Measurements from ENCODE around the gene NLGN3.

NLGN3 gene

DNA sequence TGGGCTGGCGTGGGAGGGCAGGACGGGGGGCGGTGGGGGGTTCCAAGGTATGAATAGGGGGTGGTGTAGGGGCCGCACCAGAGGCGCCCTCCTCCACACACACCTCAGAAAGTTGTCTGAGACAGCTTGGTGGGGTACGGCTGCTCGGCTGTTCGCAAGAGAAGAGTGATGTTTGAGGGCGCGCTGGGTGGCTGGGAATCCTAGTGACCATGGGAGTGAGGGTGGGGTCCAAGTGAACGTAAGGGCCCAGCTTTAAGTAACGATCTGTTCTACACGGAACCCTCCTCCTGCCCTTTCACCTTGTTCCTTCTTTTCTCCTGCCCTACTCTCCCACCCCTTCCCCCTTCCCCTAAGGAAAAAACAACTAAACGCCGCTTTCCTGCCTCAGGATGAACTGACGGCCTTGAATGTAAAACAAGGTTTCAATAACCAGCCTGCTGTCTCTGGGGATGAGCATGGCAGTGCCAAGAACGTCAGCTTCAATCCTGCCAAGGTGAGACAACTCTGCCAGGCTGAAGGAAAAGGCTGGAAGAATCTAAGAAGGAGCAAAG, 25.6 kb upstream of the NLGN3 start:
- DNase-seq = no peak

DNA sequence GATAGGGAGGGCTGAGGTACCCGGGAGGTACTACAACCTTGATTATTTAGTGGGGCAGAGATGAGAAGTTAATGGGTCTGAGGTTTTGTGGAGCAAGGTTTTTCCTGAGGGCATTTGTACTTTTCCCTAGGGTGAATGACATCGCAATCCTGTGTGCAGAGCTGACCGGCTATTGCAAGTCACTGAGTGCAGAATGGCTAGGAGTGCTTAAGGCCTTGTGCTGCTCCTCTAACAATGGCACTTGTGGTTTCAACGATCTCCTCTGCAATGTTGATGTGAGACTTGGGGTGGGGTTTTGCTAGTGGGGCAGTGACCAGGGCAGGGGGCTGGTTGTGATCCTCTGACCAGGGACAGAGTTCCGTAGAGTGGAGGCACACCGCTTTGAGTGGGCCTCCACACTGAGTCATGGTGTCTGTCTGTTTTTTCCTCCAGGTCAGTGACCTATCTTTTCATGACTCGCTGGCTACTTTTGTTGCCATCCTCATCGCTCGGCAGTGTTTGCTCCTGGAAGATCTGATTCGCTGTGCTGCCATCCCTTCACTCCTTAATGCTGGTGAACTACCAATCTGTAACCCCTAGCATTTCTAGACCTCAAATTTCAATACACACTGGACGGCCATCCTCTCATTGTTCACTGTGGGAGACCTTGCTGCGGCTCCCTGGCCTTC, 16.3 kb upstream of the NLGN3 start:
- DNase-seq = no peak

DNA sequence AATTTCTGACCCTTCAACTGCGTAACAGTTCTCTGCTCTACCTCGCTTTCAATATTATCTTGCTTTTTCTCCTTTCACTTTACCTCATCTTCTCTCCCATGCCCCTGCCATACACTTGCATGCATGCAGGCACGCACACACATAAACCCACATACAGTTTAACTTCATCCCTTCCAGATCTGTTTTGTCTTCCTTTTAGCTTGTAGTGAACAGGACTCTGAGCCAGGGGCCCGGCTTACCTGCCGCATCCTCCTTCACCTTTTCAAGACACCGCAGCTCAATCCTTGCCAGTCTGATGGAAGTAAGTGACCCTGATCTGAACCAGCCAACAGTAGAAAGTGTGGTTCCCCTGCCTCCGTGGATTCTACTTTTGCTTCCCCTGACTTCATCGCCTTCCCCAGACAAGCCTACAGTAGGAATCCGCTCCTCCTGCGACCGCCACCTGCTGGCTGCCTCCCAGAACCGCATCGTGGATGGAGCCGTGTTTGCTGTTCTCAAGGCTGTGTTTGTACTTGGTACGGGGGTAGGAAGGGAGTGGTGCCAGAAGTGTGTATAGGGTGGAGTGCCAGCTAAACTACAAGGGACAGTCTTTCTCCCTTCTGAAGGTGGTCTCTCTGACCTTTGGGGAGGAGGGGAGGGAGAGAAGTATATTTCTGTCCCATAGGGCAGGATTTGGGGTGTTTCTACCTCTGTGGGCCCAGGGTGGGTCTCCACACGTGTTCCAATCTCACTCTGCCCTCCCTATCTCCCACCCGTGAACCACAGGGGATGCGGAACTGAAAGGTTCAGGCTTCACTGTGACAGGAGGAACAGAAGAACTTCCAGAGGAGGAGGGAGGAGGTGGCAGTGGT, 15.5 kb upstream of the NLGN3 start:
- peak; percentile 60 for DNase-seq

- no peak for DNase-seq
These were observed 13.1 kb upstream of the NLGN3 start for GRCh38 chrX:71131510-71131909.

- DNase-seq = no peak
These were observed 4.2 kb upstream of the NLGN3 start for GRCh38 chrX:71140440-71140839.

- no peak for DNase-seq
These were observed 1.1 kb upstream of the NLGN3 start for GRCh38 chrX:71143508-71143907.

DNA sequence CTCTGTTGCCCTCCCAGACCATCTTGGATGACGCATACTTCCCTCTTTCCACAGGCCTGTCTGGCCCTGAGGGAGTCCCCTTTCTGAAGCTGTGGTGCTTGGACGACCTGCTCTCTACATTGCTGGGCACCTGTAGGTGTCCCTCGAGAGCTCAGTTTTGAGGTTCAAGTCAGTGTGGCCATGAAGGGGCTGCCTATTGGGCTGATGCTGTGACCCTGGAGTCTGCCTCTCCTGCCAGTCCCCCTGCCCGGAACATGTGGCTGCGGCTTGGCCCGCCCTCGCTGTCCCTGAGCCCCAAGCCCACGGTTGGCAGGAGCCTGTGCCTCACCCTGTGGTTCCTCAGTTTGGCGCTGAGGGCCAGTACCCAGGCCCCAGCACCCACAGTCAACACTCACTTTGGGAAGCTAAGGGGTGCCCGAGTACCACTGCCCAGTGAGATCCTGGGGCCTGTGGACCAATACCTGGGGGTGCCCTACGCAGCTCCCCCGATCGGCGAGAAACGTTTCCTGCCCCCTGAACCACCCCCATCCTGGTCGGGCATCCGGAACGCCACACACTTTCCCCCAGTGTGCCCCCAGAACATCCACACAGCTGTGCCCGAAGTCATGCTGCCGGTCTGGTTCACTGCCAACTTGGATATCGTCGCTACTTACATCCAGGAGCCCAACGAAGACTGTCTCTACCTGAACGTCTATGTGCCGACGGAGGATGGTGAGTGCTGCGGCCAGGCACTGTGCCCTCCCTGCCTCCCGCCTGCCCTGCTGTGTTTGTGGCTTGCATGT, 3.0 kb downstream of the NLGN3 start:
- peak; percentile 10 for DNase-seq

DNA sequence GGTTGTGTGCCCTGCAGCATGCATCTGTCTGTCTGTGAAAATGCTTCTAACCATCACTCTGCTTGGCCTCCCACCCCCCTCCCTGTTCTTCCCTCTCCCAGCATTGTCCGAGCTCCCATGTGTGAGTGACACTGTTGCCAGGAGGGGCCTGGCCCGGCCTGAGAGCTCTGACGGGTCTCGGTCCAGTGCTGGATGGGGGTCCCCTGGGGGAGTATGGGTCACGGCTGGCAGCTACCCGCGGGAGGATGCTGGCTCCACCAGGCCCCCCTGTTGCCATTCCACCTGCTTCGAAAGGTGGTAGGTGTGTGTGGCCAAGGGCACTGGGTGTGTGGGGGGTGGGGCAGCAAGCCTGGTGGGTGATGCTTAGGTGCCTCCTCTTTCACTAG, 3.6 kb downstream of the NLGN3 start:
- no peak for DNase-seq

DNA sequence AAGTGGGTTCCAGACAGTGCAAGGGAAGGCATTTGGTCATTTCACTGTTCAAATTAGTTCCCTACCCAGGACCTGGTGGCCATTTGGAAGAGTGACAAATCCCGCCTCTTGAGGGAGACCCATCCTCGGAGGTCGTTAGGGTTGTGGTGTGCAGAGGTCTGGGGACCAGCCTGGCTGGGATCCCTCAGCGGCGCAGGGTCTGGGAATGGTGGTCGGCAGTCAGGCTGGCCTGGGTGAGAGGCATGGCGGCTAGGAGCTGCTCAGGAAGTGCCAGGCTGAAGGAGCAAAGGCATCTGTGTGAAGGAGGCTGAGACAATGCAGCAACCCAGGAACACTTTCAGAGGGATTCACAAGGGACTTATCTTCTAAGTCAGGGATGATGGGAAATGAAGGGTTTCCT, 6.7 kb downstream of the NLGN3 start:
- DNase-seq = no peak

DNA sequence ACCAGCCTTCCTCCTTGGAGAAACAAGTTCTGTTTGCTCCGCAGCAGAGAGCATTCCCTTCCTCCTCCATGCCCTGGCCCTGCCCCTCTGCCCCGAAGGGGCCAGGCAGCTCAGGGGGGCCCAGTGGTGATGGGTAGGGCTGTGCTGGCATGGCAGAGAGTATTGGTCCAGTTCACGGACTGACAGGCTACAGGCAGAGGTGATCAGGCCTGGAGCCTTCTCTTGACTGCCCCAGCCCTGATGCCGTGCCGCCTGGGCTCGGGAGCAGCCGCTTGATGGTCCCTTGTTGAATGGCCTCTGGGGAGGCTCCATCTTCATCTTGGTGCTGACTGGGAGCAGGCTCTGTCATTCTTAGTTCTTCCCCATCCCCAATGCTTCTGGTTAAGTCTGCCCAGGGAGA, 9.6 kb downstream of the NLGN3 start:
- DNase-seq = no peak

GRCh38 chrX:71154641-71155040, 10.0 kb downstream of the NLGN3 start:
- no peak for DNase-seq

GRCh38 chrX:71158603-71159002, 14.0 kb downstream of the NLGN3 start:
- DNase-seq = no peak

DNA sequence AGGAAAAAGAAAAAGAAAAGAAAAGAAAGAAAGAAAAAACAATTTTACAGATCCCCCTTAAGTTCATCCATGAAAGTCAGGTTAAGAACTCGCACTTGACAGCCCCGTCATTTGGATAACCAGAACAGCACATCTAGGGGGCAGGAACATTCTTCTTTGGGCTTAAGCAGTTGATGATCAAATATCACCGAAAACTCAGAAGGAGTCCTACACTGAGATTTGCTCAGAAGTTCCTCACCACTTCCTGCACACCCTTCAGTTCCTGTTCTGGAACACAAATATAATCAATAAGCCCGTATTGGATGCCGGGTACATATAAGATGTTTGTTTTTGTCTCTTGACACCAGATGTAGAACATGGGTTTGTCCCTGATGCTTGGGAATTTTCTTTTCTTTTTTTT, 14.7 kb downstream of the NLGN3 start:
- DNase-seq = no peak

DNA sequence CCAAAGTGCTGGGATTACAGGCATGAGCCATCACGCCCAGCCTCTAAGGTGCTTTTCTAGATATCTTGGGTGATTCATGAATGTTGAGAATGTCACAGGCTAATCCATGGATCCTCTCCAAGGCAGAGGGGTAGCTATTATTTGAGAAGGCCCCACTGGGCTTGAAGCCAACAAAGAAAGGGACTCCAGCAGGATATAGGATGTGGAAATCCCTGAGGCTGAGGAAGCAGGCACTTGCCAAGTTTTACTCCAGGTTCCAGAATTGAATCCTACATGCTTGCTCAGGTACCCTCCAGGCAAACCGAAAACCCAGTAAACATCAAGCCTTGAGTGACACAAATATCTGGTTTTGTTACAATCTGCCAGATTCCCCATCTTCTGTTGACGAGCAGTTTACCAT, 15.8 kb downstream of the NLGN3 start:
- no peak for DNase-seq

DNA sequence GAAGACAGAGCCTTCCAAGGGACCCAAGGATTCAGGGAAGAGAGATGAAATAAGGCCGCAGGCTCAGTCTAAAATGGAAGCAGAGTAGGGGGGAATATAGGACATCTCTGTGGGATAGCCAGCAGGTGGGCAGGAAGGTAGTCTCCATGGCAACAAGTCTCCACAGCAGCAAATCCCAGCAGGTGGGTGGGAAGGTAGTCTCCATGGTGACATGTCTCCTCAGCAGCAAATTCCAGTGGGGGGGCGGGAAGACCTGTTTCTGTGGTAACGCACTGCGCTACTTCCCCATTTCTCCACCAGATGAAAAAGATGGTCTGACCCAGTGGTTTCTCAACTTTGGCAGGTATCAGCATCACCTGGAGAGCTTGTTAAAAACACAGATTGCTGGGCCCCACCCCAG, 18.3 kb downstream of the NLGN3 start:
- DNase-seq = no peak

GRCh38 chrX:71164071-71164470, 19.4 kb downstream of the NLGN3 start:
- DNase-seq = no peak

GRCh38 chrX:71166461-71166860, 21.8 kb downstream of the NLGN3 start:
- no peak for DNase-seq

DNA sequence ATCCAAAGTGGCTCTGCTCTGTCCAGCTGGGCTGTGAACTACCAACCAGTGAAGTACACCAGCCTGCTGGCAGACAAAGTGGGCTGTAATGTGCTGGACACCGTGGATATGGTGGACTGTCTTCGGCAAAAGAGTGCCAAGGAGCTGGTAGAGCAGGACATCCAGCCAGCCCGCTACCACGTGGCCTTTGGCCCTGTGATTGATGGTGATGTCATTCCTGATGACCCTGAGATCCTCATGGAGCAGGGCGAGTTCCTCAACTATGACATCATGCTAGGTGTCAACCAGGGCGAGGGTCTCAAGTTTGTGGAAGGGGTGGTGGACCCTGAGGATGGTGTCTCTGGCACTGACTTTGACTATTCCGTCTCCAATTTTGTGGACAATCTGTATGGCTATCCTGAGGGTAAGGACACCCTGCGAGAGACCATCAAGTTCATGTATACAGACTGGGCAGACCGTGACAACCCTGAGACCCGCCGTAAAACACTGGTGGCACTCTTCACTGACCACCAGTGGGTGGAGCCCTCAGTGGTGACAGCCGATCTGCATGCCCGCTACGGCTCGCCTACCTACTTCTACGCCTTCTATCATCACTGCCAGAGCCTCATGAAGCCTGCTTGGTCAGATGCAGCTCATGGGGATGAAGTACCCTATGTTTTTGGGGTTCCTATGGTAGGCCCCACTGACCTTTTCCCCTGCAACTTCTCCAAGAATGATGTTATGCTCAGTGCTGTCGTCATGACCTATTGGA, 22.6 kb downstream of the NLGN3 start:
- no peak for DNase-seq

DNA sequence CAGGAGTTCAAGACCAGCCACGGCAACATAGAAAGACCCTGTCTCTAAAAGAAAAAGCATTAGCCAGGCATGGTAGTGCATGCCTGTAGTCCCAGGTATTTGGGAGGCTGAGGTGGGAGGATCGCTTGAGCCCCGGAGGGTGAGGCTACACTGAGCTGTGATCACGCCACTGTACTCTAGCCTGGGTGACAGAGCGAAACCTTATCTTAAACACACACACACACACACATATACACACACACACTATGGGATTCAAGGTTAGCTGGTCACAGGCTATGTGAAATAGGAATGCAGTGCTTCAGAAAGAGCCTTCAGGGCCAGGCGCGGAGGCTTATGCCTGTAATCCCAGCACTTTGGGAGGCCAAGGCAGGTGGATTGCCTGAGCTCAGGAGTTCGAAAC, 23.5 kb downstream of the NLGN3 start:
- no peak for DNase-seq

DNA sequence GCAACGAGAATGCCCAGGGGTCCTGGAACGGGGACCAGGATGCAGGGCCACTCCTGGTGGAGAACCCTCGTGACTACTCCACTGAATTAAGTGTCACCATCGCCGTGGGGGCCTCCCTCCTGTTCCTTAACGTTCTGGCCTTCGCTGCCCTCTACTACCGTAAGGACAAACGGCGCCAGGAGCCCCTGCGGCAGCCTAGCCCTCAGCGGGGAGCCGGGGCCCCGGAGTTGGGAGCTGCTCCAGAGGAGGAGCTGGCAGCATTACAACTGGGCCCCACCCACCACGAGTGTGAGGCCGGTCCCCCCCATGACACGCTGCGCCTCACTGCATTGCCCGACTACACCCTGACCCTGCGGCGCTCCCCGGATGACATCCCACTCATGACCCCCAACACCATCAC, 24.9 kb downstream of the NLGN3 start:
- no peak for DNase-seq

DNA sequence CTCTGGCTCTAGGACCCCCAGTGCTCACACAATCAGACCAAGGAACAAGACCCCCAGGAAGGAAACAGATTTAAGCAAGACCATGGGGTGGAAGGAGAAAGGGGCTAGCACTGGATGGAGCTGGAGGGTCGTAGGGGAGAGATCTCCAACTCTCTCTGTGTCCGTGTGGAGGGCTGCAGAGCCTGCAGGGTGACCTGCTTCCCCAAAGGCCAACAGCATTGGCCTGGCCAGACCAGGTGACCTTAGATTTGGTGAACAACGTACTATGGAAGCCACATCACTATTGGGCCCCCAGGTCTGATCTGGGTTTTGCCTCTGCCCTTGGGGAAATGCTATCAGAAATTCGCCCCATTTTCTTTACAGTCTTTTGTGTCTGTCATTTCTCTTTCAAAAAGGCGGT, 26.0 kb downstream of the NLGN3 start:
- no peak for DNase-seq

DNA sequence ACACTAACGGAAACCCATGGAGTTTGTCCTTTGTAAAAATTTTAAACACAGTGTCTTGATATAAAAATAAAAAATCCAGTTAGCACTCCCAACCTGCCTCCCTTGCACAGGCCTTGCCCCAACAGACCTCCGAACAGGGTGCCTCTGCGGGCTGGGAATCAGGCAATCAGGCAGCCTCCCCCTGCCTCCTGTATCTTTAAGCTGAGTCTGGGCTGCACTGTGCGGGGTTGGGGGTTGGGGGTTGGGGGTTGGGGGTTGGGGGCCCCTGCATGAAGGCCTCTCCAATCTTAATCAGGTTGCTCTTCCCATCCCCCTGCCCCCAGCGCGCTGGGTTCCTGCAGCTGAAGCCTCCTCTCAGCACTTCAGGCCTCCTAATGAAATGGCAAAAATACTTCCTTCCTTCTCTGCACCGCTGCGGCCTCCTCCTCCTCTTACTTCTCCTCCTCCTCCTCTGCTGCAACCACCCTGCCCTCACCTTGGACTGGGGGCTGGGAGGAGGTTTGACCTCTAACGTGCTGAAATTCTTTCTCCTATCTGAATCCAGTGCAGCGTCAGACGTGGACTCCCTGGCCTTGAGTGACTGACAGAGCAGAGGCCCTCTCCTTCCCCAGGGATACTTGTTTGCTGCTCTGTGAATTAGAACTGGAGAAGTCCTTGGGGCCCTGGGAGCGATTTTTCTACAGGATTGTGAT, 26.6 kb downstream of the NLGN3 start:
- peak; percentile 1 for DNase-seq

Measured in inflammatory macrophage treated with lipopolysaccharide for 4 hours (primary cell).